K562 (cell line): ENCODE results near the gene MANEA. TPM values are rescaled to one million over a fixed set of nuclear protein-coding genes. Genes with fewer than 3 reads are reported as not detected.
A peak's percentile ranks its signal among the peaks of the same experiment; 100 is the strongest.

Experiments used
- ASH1L ChIP-seq: fragments of 450-650 bp; IDR thresholded peaks from 2 replicates; pipeline ENCODE4 v1.6.1; 2018; ENCODE audit warnings: borderline replicate concordance, mild to moderate bottlenecking, low read depth; ENCODE audit not compliant: partially characterized antibody
- MBD1 ChIP-seq: fragments of 250-450 bp; sonication (Bioruptor Pico); IDR thresholded peaks from 2 replicates; pipeline ENCODE4 v1.8.0; 2022; ENCODE audit warnings: inconsistent platforms
- NR2C1 ChIP-seq, 2 experiments: fragments of 450-650 bp; IDR thresholded peaks; 2 replicates each; pipeline ENCODE4 v1.6.1; 2017; ENCODE audit warnings: mild to moderate bottlenecking in 2 of 2, antibody characterized with exemption in 1 of 2, inconsistent platforms in 1 of 2, missing compliant biosample characterization in 1 of 2, missing genetic modification characterization in 1 of 2
- POLR2AphosphoS5 ChIP-seq: IDR thresholded peaks from 2 replicates; pipeline ENCODE4 v1.6.1; 2011; ENCODE audit warnings: mild to moderate bottlenecking, low read depth, low read length, moderate library complexity; ENCODE audit not compliant: control insufficient read depth, insufficient read depth
- RREB1 ChIP-seq: fragments of 250-450 bp; sonication (Bioruptor Pico); IDR thresholded peaks from 2 replicates; pipeline ENCODE4 v1.4.0; 2020
- SREBF1 ChIP-seq: fragments of 150-350 bp; IDR thresholded peaks from 2 replicates; pipeline ENCODE4 v1.6.1; 2014; ENCODE audit warnings: antibody characterized with exemption, low read depth, low read length, borderline replicate concordance
- TRIM25 ChIP-seq: fragments of 450-650 bp; IDR thresholded peaks from 2 replicates; pipeline ENCODE4 v1.7.0; 2016; ENCODE audit warnings: borderline replicate concordance
- ZNF449 ChIP-seq: fragments of 250-450 bp; sonication (Bioruptor Pico); IDR thresholded peaks from 2 replicates; pipeline ENCODE4 v1.8.0; 2022; ENCODE audit warnings: moderate library complexity, mild to moderate bottlenecking, inconsistent platforms
- ZNF592 ChIP-seq: fragments of 450-650 bp; IDR thresholded peaks from 2 replicates; pipeline ENCODE4 v1.6.1; 2017; ENCODE audit warnings: antibody characterized with exemption, mild to moderate bottlenecking
- polyA plus RNA-seq, 8 experiments: library from polyadenylated mRNA; depleted of rRNA in 4 of 8; stranded (reverse) in 5 of 8; unstranded in 3 of 8; fragments of >200 nt; fragmentation: Nextera tagmentation in 2 of 8; fragmentation: Illumina TruSeq in 1 of 8; extraction: Ambion mirVana in 2 of 8; extraction: Trizol in 1 of 8; gene quantifications; 2 replicates each; pipeline versions ENCODE4 v1.2.1 to v1.2.3, GENCODE V29; 2011 to 2014; ENCODE audit warnings: inconsistent platforms in 1 of 8, missing spikeins in 1 of 8
- total RNA-seq, 7 experiments: library from RNA; depleted of rRNA in 6 of 7; stranded (reverse); fragments of >200 nt in 6 of 7; fragmentation: Illumina TruSeq in 2 of 7; extraction: Trizol in 2 of 7; gene quantifications; 2 replicates each; pipeline versions ENCODE4 v1.2.1 to v1.2.3, GENCODE V29; 2011 to 2021; ENCODE audit warnings: low replicate concordance in 1 of 7

Gene MANEA
- total and polyA plus RNA-seq, 9 of the 15 experiments (the other 6 are each of a cell fraction or from before 2014, with no cell fraction given) = 4.8 to 16.1 (median 11.4) TPM

- 0 out of 2 replicates have a peak, but pooled peaks have one; percentile 15 for TF ChIP-seq RREB1 (CRISPR knock-in tag)
- TF ChIP-seq MBD1 (CRISPR knock-in tag) = no peak
- no peak for TF ChIP-seq SREBF1
- TF ChIP-seq ZNF592 = peak; percentile 67
- peak; percentile 95 for TF ChIP-seq NR2C1 (IDR thresholded peaks at IDR 0.05)
- TF ChIP-seq NR2C1 (tag; IDR thresholded peaks at IDR 0.05) = peak; percentile 96
- TF ChIP-seq ZNF449 (CRISPR knock-in tag) = peak; percentile 65; the same call in 1 of the 2 replicates
- TF ChIP-seq POLR2AphosphoS5 = peak; percentile 84
- no peak for TF ChIP-seq ASH1L
- TF ChIP-seq TRIM25 = no peak
Observed at GRCh38 chr6:95577304-95578105, at the start of gene MANEA (continued).
